ENCODE results near the gene DDI2. TPM values are rescaled to one million over a fixed set of nuclear protein-coding genes. Genes with fewer than 3 reads are reported as not detected.

Gene DDI2
- polyA plus RNA-seq, 1 experiment = 6.4 TPM

DNA sequence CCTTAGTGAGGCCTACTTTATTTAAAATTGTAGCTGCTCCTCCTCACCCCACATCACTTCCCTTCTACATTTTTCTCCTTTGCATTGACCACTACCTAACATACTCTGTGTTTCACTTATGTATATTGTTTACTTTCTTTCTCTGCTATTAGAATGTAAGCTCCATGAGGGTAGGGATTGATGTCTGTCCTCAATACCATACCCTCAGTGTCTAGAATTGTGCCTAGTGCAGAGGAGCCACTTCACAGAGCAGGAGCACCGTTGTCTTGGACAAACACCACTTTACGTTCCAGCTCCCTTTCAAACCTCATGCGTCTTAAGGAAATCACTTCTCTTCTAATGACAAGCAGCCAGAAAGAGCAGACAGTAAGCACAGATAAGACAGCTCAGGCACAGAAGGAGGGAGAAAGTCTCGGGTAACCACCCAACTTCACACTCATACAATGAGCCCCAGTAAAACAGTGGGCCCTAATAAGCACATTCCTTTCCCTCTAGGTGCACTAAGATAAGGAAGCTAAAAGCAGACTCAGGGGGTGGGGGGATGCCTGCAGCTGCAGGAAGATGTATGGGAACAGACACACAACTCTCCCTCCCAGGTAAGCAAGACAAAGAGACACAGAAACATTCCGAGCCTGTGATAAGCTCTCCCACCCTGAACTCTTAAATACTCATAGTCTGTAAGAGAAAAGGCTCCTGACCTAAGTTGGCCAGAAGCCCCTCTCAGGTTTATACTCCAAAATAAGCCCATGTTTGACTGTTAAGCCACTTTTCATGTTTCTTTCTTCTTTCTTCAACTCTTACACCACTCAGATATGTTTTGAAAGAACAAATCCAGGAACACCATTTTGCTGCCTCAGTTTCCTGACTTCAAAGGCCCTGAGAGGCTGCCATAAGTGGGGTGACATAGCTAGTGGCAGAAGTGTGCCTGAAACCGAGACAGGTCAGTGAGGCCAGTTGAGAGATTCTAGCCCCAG, 59.7 kb downstream of the DDI2 start:
- POLR2A ChIA-PET = no interaction called here
- Histone ChIP-seq H3K36me3 (ENCODE audit: control insufficient read depth, insufficient read depth, low read length) (no peaks in the 10 kb centered on the region), H3K4me3 (ENCODE audit: low read depth, low read length) (no peak overlapping the region), H3K27me3 (ENCODE audit: control insufficient read depth, insufficient read depth, low read length) (no peaks in the 10 kb centered on the region)
- TF ChIP-seq, protein P1, sequence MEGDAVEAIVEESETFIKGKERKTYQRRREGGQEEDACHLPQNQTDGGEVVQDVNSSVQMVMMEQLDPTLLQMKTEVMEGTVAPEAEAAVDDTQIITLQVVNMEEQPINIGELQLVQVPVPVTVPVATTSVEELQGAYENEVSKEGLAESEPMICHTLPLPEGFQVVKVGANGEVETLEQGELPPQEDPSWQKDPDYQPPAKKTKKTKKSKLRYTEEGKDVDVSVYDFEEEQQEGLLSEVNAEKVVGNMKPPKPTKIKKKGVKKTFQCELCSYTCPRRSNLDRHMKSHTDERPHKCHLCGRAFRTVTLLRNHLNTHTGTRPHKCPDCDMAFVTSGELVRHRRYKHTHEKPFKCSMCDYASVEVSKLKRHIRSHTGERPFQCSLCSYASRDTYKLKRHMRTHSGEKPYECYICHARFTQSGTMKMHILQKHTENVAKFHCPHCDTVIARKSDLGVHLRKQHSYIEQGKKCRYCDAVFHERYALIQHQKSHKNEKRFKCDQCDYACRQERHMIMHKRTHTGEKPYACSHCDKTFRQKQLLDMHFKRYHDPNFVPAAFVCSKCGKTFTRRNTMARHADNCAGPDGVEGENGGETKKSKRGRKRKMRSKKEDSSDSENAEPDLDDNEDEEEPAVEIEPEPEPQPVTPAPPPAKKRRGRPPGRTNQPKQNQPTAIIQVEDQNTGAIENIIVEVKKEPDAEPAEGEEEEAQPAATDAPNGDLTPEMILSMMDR (IDR thresholded peaks at IDR 0.05; ENCODE audit: insufficient read depth, low read depth, low read length) = no peak
- CTCF ChIA-PET = no interaction called here
- no peak for DNase-seq (ENCODE audit: low read depth)

DNA sequence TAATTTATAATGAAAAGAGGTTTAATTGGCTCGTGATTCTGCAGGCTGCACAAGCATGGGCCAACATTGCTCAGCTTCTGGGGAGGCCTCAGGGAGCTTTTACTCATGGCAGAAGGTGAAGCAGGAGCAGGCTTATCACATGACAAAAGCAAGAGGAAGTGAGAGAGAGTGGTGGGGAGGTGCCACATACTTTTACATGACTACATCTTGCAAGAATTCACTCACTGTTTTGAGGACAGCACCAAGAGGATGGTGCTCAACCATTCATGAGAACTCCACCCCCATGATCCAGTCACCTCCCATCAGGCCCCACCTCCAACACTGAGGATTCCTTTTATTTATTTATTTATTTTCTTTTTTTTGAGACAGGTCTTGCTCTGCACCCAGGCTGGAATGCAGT, 61.3 kb downstream of the DDI2 start:
- TF ChIP-seq, protein P1 (IDR thresholded peaks at IDR 0.05; ENCODE audit: insufficient read depth, low read depth, low read length) = no peak
- Histone ChIP-seq H3K27me3 (ENCODE audit: control insufficient read depth, insufficient read depth, low read length) (no peaks in the 10 kb centered on the region), H3K36me3 (ENCODE audit: control insufficient read depth, insufficient read depth, low read length) (no peaks in the 10 kb centered on the region), H3K4me3 (ENCODE audit: low read depth, low read length) (no peak overlapping the region)
- DNase-seq (ENCODE audit: low read depth) = peak; percentile 73
- POLR2A ChIA-PET = no interaction called here
- CTCF ChIA-PET = interaction anchor here (2.5 kb wide), 1 partner anchor 63 kb away, joined by 6 read pairs; no protein-coding TSS in a partner anchor

DNA sequence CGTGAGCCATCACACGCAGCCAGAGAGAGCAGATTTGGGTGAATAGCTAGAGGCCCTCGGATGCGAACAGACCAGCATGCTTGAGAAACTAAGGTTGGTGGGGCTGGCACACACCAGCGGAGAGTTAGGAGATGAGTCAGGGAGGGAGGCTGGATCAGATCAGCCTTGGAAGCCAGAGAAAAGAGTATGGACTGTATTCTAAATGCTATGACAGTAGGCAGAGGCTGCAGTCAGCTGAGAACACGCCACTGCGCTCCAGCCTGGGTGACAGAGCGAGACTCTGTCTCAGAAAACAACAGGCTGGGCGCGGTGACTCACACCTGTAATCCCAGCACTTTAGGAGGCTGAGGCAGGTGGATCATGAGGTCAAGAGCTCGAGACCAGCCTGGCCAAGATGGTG, 62.9 kb downstream of the DDI2 start:
- Histone ChIP-seq H3K27me3 (ENCODE audit: control insufficient read depth, insufficient read depth, low read length) (no peaks in the 10 kb centered on the region), H3K36me3 (ENCODE audit: control insufficient read depth, insufficient read depth, low read length) (no peaks in the 10 kb centered on the region), H3K4me3 (ENCODE audit: low read depth, low read length) (no peak overlapping the region)
- DNase-seq (ENCODE audit: low read depth) = peak; percentile 42
- ChIA-PET CTCF (interaction anchor here (1.3 to 2.5 kb wide), 2 partner anchors 10 to 61 kb away, joined by 3 to 6 read pairs; no protein-coding TSS in a partner anchor), POLR2A (interaction anchor here (0.6 kb wide), 3 partner anchors 9 to 99 kb away, joined by 3 to 12 read pairs (median 5); no protein-coding TSS in a partner anchor)
- TF ChIP-seq, protein P1 (IDR thresholded peaks at IDR 0.05; ENCODE audit: insufficient read depth, low read depth, low read length) = no peak

- POLR2A ChIA-PET = interaction anchor here (0.6 kb wide), 3 partner anchors 16 to 100 kb away, joined by 5 to 8 read pairs (median 7); no protein-coding TSS in a partner anchor
- H3K4me3 ChIP-seq (ENCODE audit: low read depth, low read length) = no peak overlapping the region
- TF ChIP-seq, protein P1 (IDR thresholded peaks at IDR 0.05; ENCODE audit: insufficient read depth, low read depth, low read length) = no peak
These were observed 63.5 kb downstream of the DDI2 start for GRCh38 chr1:15680561-15681348.

More at GRCh38 chr1:15680561-15681348, 63.5 kb downstream of the DDI2 start:
- Histone ChIP-seq H3K36me3 (ENCODE audit: control insufficient read depth, insufficient read depth, low read length) (no peaks in the 10 kb centered on the region), H3K27me3 (ENCODE audit: control insufficient read depth, insufficient read depth, low read length) (no peaks in the 10 kb centered on the region)
- DNase-seq (ENCODE audit: low read depth) = peak; percentile 96
- CTCF ChIA-PET = interaction anchor here (1.0 to 2.5 kb wide), 3 partner anchors 11 to 61 kb away, joined by 3 to 6 read pairs (median 3); no protein-coding TSS in a partner anchor

All from BJ (cell line).